H1 (cell line): Measurements from ENCODE around the gene MAGI2. TPM values are rescaled to one million over a fixed set of nuclear protein-coding genes. Genes with fewer than 3 reads are reported as not detected.

Source experiments
- CBX5 ChIP-seq: fragments of 300-800, 300-1000 bp; sonication (generic); IDR thresholded peaks from 2 replicates; pipeline ENCODE4 v1.7.1; 2016; ENCODE audit warnings: antibody characterized with exemption, low read length, low read depth
- YY1 ChIP-seq: IDR thresholded peaks from 2 replicates; pipeline ENCODE4 v1.6.1; 2011; ENCODE audit warnings: low read depth, mild to moderate bottlenecking, low read length
- polyA plus RNA-seq, 7 experiments: library from polyadenylated mRNA; depleted of rRNA in 3 of 7; stranded (reverse) in 5 of 7; unstranded in 2 of 7; fragments of >200 nt in 5 of 7; fragments of 200-250 nt in 2 of 7; gene quantifications; 1 replicate in 5 of 7; 2 replicates in 1 of 7; 4 replicates in 1 of 7; pipeline versions ENCODE4 v1.2.1 to v1.2.3, GENCODE V29; 2011 to 2013; ENCODE audit warnings: missing spikeins in 2 of 7, mixed read lengths in 2 of 7
- total RNA-seq: library from RNA; stranded (reverse); fragmentation: NEBNext Ultra II Directional; extraction: Animal tissue kit (Norgen Biotek cat#: 25700); gene quantifications from 2 replicates; pipeline ENCODE4 v1.2.1, GENCODE V29; 2021

MAGI2 gene
- total and polyA plus RNA-seq, 2 of the 8 experiments (the other 6 are each of a cell fraction or from before 2014, with no cell fraction given) = 6.0 to 27.3 TPM

DNA sequence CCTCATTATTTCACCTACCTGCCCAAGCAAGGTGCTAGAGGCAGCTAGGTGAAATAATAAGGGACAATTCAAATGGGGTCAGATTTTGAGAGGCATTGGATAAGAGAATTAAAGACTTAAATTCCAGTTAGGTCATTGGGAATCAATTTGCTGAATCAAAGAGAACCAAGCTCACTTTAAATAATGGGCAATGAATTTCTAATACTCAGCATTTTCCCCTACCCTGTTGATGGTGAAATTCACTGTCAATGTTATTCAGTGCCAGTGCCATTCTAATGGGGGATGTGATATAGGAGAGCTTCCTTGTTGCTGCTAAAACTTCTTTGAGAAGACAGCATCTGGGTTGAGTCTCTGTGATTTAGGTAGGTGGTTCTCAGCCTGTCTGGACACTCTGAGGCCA lies 1145.6 kb downstream of the MAGI2 start (continued):
- TF ChIP-seq CBX5 = no peak
- no peak for TF ChIP-seq YY1
